Neuronal stem cell (in vitro differentiated cells): ENCODE results near the gene GPS1.

Source experiments
- DNase-seq: peaks from one replicate; pipeline ENCODE4 v3.0.0-alpha.2; 2013; ENCODE audit warnings: low spot score
- H2AFZ ChIP-seq: one replicate; pipeline ENCODE4 v1.6.1; 2013; ENCODE audit warnings: mild to moderate bottlenecking, low read length, inconsistent platforms
- H2AK5ac ChIP-seq: 2 replicates; pipeline ENCODE4 v1.6.1; 2013; ENCODE audit warnings: low read depth, mild to moderate bottlenecking, inconsistent platforms, low read length, moderate library complexity, mixed read lengths
- H2BK120ac ChIP-seq: 2 replicates; pipeline ENCODE4 v1.6.1; 2013; ENCODE audit warnings: low read depth, mild to moderate bottlenecking, inconsistent platforms, low read length, moderate library complexity, mixed read lengths
- H2BK12ac ChIP-seq: one replicate; pipeline ENCODE4 v1.6.1; 2013; ENCODE audit warnings: low read length, inconsistent platforms
- H2BK15ac ChIP-seq: 2 replicates; pipeline ENCODE4 v1.6.1; 2013; ENCODE audit warnings: mild to moderate bottlenecking, low read length, inconsistent platforms, mixed read lengths
- H2BK5ac ChIP-seq: one replicate; pipeline ENCODE4 v1.6.1; 2013; ENCODE audit warnings: inconsistent platforms, mild to moderate bottlenecking, low read length, moderate library complexity
- H3K14ac ChIP-seq: one replicate; pipeline ENCODE4 v1.6.1; 2013; ENCODE audit warnings: low read length, inconsistent platforms
- H3K18ac ChIP-seq: 2 replicates; pipeline ENCODE4 v1.6.1; 2013; ENCODE audit warnings: low read length, inconsistent platforms
- H3K23ac ChIP-seq: 2 replicates; pipeline ENCODE4 v1.6.1; 2013; ENCODE audit warnings: low read depth, mild to moderate bottlenecking, mixed read lengths, low read length, inconsistent platforms; ENCODE audit not compliant: poor library complexity
- H3K27ac ChIP-seq: replicated peaks from 3 replicates; pipeline ENCODE4 v1.5.1; 2013; ENCODE audit warnings: low read length, inconsistent platforms
- H3K27me3 ChIP-seq, 3 experiments: 2 replicates each; pipeline ENCODE4 v1.6.1; 2013; ENCODE audit warnings: low read length in 3 of 3, mild to moderate bottlenecking in 2 of 3, inconsistent platforms in 1 of 3, low read depth in 1 of 3, mixed read lengths in 1 of 3, moderate library complexity in 1 of 3; ENCODE audit not compliant: control insufficient read depth in 3 of 3, insufficient read depth in 3 of 3
- H3K36me3 ChIP-seq, 2 donors: replicated peaks in 1 of 2; 2 replicates each; pipeline ENCODE4 v1.6.1; 2013; ENCODE audit warnings: low read length in 2 of 2; ENCODE audit not compliant: control insufficient read depth in 2 of 2, insufficient read depth in 2 of 2
- H3K4ac ChIP-seq: 2 replicates; pipeline ENCODE4 v1.6.1; 2013; ENCODE audit warnings: inconsistent platforms, mild to moderate bottlenecking, low read length, moderate library complexity
- H3K4me1 ChIP-seq, 2 donors: 1 replicate in 1 of 2; 2 replicates in 1 of 2; pipeline ENCODE4 v1.6.1; 2013; ENCODE audit warnings: low read length in 2 of 2, low read depth in 1 of 2; ENCODE audit not compliant: control insufficient read depth in 2 of 2, insufficient read depth in 1 of 2
- H3K4me2 ChIP-seq: one replicate; pipeline ENCODE4 v1.6.1; 2013; ENCODE audit warnings: mild to moderate bottlenecking, low read length, inconsistent platforms; ENCODE audit not compliant: insufficient read depth, poor library complexity, severe bottlenecking
- H3K4me3 ChIP-seq, 2 donors: 2 replicates each; pipeline ENCODE4 v1.5.1; 2013; ENCODE audit warnings: low read length in 2 of 2, mild to moderate bottlenecking in 2 of 2, inconsistent platforms in 1 of 2, moderate library complexity in 1 of 2
- H3K79me1 ChIP-seq: one replicate; pipeline ENCODE4 v1.6.1; 2013; ENCODE audit warnings: low read depth, mild to moderate bottlenecking, inconsistent platforms, low read length, moderate library complexity
- H3K9ac ChIP-seq: one replicate; pipeline ENCODE4 v1.6.1; 2013; ENCODE audit warnings: mild to moderate bottlenecking, low read depth, low read length, inconsistent platforms; ENCODE audit not compliant: poor library complexity
- H3K9me3 ChIP-seq, 2 donors: replicated peaks in 1 of 2; 2 replicates each; pipeline versions ENCODE3 to v1.6.1; 2013; ENCODE audit warnings: low read length in 2 of 2, mild to moderate bottlenecking in 2 of 2, inconsistent platforms in 1 of 2, low read depth in 1 of 2, mixed read lengths in 1 of 2, moderate library complexity in 1 of 2; ENCODE audit not compliant: control insufficient read depth in 2 of 2, insufficient read depth in 1 of 2
- H4K8ac ChIP-seq: one replicate; pipeline ENCODE4 v1.6.1; 2013; ENCODE audit warnings: low read depth, mild to moderate bottlenecking, inconsistent platforms, low read length, moderate library complexity
- H4K91ac ChIP-seq: one replicate; pipeline ENCODE4 v1.6.1; 2013; ENCODE audit warnings: low read length, low read depth, mild to moderate bottlenecking, inconsistent platforms; ENCODE audit not compliant: poor library complexity
- WGBS, 2 donors: extraction: QIAGEN DNeasy Blood & Tissue Kit; methylation state at CpG; one replicate each; pipeline ENCODE4 v1.1.7; 2013; ENCODE audit warnings: missing lambda C conversion rate in 2 of 2, mixed read lengths in 1 of 2; ENCODE audit not compliant: insufficient read length in 2 of 2, insufficient replicate concordance in 1 of 2; ENCODE audit errors: extremely low coverage in 2 of 2; 5-methylcytosine and 5-hydroxymethylcytosine counted together

The GPS1 gene

DNA sequence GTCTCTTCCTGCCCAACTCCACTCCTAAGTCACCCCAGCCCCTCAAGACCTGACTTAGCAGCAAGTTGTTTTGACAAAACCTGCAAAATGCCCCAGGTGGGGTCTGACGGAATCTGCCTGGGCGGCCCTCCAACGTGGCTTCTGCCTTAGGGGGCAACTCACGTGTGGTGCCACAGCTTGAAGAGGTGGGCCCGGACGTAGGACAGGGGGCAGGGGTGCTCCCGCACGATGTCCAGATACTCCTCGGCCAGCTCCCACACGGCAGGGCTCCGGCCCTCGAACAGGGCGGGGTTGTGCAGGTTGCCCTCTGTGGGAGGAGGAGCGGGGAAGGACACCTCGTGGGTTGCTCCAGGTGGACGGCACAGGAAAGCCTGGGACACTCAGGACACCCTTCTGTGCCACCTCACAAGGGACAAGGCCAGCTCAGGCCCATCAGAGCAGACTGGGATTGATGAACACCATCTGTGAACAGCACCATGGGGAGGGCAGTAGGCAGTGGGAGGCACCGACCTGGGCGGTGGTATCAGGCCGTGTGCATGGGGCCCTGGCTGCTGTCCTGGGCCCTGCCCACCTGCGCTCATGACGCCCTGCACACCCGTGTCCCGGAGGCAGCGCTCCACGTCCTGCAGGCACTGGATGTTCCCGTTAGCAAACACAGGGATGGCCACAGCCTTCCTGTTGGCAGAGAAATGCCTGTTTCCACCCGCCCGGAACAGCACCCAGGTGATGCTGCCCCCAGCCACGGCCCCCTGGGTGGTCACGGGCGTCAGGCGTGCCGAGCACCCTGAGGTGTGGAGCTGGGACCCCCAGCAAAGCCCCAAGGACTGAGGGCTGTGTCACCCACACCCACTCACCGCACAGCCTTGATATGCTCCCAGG, 9.6 kb downstream of the GPS1 start:
- peaks cover 54 to 77% of the 10 kb centered on the region in 2 donors for H3K36me3 ChIP-seq
- peaks cover 14% of the 10 kb centered on the region for H3K79me1 ChIP-seq
- peak overlapping the region; percentile 37 for H2AK5ac ChIP-seq
- peak overlapping the region; percentile 20 for H3K23ac ChIP-seq
- no peak for DNase-seq
- no peak overlapping the region for H2BK15ac ChIP-seq
- H2BK120ac ChIP-seq: no peak overlapping the region
- peak overlapping the region; percentile 65 for H4K8ac ChIP-seq
- no peak overlapping the region for H3K4me2 ChIP-seq
- H3K18ac ChIP-seq: peak overlapping the region; percentile 28
- no peak overlapping the region for H3K14ac ChIP-seq
- H2BK5ac ChIP-seq: peak overlapping the region; percentile 13
- H3K9ac ChIP-seq: no peak overlapping the region
- peaks cover 7 to 8% of the 10 kb centered on the region in 2 donors for H3K4me1 ChIP-seq
- no peak overlapping the region for H3K27ac ChIP-seq
- H3K4me3 ChIP-seq: peak overlapping the region in 1 of 2 donors; percentile 65
- WGBS, 2 donors: no CpG with 5 or more reads among the region's 34 CpGs
- H4K91ac ChIP-seq: no peak overlapping the region
- no peaks in the 10 kb centered on the region for H3K27me3 ChIP-seq
- H2BK12ac ChIP-seq: no peak overlapping the region
- H3K9me3 ChIP-seq: no peaks in the 10 kb centered on the region
- no peak overlapping the region for H3K4ac ChIP-seq
- no peak overlapping the region for H2AFZ ChIP-seq

DNA sequence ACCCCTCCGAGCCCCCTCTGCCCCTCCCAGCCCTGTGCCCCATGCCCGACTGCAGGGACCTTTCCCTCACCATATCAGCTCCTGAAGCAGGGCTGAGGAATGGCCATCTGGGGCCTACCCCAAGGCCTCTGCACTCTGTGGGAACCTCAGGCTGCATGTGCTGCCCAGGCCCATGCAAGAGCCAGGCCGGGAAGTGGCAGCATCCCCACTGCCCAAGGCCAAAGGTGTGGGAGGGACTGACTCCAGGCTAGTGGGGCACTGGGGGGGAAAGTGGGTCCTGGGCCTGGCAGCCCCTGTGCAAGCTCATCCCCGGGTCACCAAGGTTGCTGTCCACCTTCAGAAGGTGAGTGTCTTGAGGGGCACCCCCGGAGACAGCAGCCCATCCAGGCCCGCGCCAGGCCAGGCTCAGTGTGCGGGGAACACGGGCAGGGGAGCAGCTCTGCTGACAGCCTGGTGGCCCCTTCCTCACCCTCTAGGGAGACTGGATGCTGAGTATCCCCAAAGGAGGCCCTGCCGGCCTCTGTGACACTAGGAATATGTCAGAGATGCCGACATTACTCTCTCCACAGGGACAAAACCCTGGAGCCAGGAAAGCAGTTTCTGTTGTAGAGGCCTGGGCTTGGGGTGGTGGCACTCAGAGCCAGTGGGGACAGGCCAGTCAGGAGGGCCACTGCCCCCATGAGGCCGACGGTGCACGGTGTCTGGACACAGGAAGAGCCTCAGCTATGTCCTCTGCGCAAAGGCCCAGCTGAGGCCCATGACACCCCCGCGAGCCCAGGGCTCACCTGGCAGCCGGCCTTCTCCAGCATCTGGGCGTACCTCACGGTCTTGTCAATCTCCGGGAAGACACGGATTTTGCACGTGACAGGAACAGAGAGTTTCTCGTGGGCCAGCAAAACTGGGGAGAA, 10.6 kb downstream of the GPS1 start:
- no peak overlapping the region for H3K18ac ChIP-seq
- no peak overlapping the region for H3K27ac ChIP-seq
- H3K9ac ChIP-seq: no peak overlapping the region
- no peak overlapping the region for H3K4me3 ChIP-seq
- no peak overlapping the region for H3K14ac ChIP-seq
- H2AFZ ChIP-seq: no peak overlapping the region
- H4K8ac ChIP-seq: no peak overlapping the region
- H3K4ac ChIP-seq: no peak overlapping the region
- peak overlapping the region; percentile 39 for H2BK5ac ChIP-seq
- peaks cover 7 to 8% of the 10 kb centered on the region in 2 donors for H3K4me1 ChIP-seq
- no peak overlapping the region for H2BK15ac ChIP-seq
- H2AK5ac ChIP-seq: no peak overlapping the region
- no peak overlapping the region for H2BK120ac ChIP-seq
- H3K4me2 ChIP-seq: no peak overlapping the region
- H3K23ac ChIP-seq: no peak overlapping the region
- peaks cover 44 to 67% of the 10 kb centered on the region in 2 donors for H3K36me3 ChIP-seq
- H3K9me3 ChIP-seq: no peaks in the 10 kb centered on the region
- no peak for DNase-seq
- H3K27me3 ChIP-seq: no peaks in the 10 kb centered on the region
- no peak overlapping the region for H4K91ac ChIP-seq
- peaks cover 12% of the 10 kb centered on the region for H3K79me1 ChIP-seq
- no CpG with 5 or more reads among the region's 24 CpGs for WGBS, 2 donors
- no peak overlapping the region for H2BK12ac ChIP-seq

DNA sequence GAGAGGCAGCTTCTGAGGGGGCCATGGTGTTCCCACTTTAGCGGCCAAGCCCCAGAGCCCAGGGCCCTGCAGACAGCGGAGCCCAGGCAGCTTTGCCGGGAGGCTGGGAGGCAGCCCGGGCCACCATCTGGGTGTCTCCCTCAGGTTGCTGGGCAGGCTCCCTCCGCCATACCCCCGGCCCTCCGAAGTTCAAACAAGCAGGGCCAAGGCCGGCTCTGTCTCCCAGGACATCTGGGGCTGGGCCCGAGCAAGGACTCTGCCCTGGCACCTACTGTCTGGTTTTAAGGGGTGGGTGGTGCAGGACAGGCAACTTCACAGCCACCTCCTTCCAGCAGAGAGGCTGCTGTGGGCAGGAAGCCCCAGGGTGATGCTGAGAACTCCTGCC, 11.3 kb downstream of the GPS1 start:
- H2BK5ac ChIP-seq: no peak overlapping the region
- no peak overlapping the region for H3K4ac ChIP-seq
- no peak overlapping the region for H2AFZ ChIP-seq
- no peak for DNase-seq
- no peak overlapping the region for H3K27ac ChIP-seq
- H3K23ac ChIP-seq: no peak overlapping the region
- H3K4me1 ChIP-seq: peaks cover 7 to 8% of the 10 kb centered on the region in 2 donors
- H3K14ac ChIP-seq: no peak overlapping the region
- no CpG with 5 or more reads among the region's 9 CpGs for WGBS, 2 donors
- no peaks in the 10 kb centered on the region for H3K9me3 ChIP-seq
- no peaks in the 10 kb centered on the region for H3K27me3 ChIP-seq
- H4K8ac ChIP-seq: no peak overlapping the region
- no peak overlapping the region for H3K9ac ChIP-seq
- no peak overlapping the region for H4K91ac ChIP-seq
- H2BK120ac ChIP-seq: no peak overlapping the region
- no peak overlapping the region for H2BK15ac ChIP-seq
- H3K4me3 ChIP-seq: peak overlapping the region in 1 of 2 donors; percentile 18
- H3K79me1 ChIP-seq: peaks cover 12% of the 10 kb centered on the region
- H3K18ac ChIP-seq: no peak overlapping the region
- H2AK5ac ChIP-seq: no peak overlapping the region
- H3K4me2 ChIP-seq: no peak overlapping the region
- peaks cover 38 to 60% of the 10 kb centered on the region in 2 donors for H3K36me3 ChIP-seq
- H2BK12ac ChIP-seq: no peak overlapping the region
